Fibroblast of peridontal ligament (primary cell): ENCODE measurements around the gene HOXB3.
A peak's percentile ranks its signal among the peaks of the same experiment; 100 is the strongest.
"Not testable (repeated sequence)": the region's sequence is repeated elsewhere in the genome, so short reads cannot be mapped to it uniquely, and the experiment has no call there.

Source experiments
- DNase-seq: peaks from one replicate; pipeline ENCODE4 v3.0.0-alpha.2; 2010; ENCODE audit errors: extremely low read depth

Gene HOXB3

GRCh38 chr17:48545539-48545938 lies 44.5 kb downstream of the HOXB3 start:
- DNase-seq = no peak

- DNase-seq = no peak
Observed at GRCh38 chr17:48545022-48545375, 45.0 kb downstream of the HOXB3 start, which contains the start of gene HOXB2. HOXB2 (minus strand) TSS chr17:48545109; CDS start chr17:48544911, 198 bp downstream.

DNA sequence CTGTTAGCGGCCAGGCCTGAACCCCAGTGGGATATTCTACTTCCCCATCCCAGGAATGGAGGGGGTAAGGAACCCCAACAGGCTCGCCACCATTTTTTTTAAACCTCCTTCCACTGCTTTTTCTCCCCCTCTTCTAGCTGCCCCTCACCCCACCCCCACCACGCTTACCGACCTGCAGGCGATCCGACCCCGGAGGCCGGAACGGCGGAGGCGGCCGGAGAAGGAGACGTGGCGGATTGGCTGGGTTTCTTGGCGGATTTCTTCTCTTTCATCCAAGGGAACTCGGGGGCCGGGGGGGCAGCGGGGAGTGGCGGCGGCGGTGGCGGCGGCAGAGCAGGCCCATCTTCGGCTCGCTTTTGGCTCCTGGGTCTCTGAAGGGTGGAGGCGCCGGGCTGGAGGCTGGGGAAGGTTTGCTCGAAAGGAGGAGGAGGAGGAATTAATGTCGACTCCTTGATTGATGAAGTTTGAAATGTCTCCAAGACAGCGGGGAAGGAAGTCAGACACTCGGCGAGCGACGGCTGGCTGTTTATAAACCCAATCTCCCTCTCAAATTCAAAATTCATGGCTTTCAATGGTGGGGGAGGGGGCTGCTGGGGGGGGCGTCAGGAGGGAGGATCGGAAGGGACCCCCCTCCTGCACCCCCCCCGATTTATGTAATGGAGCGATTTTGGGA lies 45.6 kb downstream of the HOXB3 start:
- DNase-seq = no peak

GRCh38 chr17:48543854-48544348 lies 46.1 kb downstream of the HOXB3 start:
- no peak for DNase-seq

GRCh38 chr17:48543107-48543853 lies 46.8 kb downstream of the HOXB3 start:
- peak; percentile 6 for DNase-seq

DNA sequence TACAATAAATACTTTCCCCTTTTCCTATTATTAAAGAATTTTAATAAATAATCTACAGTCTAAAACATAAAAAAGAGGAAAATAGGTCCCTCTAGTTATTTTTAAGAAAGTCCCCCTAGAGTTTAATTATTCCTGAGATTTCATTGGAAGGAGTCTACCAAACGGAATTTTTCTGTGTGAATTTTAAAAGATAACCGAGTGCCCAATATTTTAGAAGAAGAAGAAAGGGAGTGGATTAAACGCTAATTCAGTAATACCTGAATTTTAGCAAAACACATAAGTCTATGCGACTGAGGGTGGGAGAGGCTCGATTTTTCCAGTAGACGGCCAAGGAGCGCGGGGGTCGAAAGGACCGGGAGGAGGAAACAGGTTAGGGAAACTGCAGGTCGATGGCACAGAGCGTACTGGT lies 47.3 kb downstream of the HOXB3 start:
- DNase-seq = no peak

GRCh38 chr17:48542114-48542656 lies 47.9 kb downstream of the HOXB3 start:
- DNase-seq = no peak

DNA sequence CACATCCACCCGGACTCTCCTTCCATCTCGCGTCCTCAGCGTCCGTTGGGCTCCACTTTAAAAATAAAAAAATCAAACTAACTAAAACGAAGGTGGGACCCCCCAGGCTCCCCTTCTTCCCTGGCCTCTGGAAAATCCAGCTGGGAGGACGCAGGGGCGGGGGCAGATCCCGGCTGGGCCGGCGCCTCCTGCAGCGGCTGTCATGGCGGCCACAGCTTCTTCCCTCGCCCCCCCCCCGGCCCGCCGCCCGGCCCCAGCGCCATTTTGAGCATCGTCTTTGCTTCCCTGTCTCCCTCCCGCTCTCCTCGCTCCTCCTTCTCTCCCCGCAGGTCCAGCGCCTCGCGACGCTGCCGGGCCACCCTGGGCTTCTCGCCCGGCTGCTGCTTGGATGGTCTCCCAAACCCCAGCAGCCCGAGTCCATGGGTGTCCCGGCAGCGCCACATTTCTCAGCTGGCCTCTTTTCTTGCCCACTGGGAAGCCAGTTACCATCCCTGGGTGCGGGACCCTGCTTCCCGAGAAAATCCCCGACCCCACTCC lies 48.4 kb downstream of the HOXB3 start:
- no peak for DNase-seq

GRCh38 chr17:48541036-48541576 lies 48.9 kb downstream of the HOXB3 start:
- no peak for DNase-seq

DNA sequence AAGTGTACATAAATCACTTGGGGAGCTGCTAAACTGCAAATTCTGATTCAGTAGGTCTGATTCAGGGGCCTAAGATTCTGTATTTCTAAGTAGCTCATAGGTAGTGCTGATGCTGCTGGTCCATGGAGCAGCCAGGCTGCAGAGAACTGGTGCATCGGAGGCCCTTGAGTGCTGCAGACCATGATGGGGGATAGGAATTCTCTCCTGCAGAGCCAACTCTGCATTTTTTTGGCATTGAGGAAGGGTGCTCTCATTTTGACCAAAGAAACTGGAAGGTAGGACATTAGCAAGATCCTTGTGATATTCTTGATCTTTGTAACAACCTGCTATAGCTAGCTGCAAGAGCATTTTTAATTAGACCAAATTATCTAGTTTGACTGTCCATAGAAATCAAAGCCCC lies 49.8 kb downstream of the HOXB3 start:
- no peak for DNase-seq

DNA sequence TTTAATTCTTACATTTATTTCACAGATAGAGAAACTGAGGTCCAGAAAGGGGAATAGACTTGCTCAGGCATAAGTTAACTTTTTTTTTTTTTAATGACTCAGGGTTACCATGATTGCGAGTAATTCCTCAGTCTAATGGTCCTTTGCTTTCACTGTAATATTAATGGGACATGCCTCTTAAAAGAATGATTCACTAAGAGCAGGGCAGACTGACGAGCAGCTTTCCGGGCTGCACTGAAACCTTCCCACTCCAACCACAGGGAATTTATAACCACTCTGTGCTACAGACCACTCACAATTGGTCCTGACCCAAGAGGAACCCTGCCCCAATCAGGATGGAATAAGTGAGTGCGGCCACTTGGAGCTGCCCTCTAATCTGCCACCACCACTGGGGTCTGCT lies 50.9 kb downstream of the HOXB3 start:
- no peak for DNase-seq

GRCh38 chr17:48537316-48537715 lies 52.7 kb downstream of the HOXB3 start:
- no peak for DNase-seq

GRCh38 chr17:48535793-48536559 lies 54.1 kb downstream of the HOXB3 start:
- DNase-seq = not testable (repeated sequence)

GRCh38 chr17:48532261-48532660 lies 57.8 kb downstream of the HOXB3 start:
- no peak for DNase-seq

DNA sequence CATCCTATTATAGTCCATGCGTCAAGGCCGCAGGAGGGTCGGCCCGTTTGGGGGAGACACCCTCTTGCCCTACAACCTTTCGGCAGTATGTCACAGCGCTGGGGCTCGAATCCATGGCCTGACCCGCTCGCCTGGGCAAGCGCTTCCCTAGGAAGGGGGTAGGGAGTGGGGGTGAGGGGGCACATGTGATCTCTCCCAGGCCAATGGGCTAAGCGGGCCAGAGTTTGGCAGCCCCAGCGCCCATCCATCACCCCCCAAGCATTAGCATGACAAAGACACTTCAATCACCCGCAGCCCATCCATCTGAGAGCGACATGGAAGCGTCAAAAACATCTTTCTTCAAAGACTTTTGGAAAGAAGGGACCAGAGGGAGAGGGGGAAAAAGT lies 59.2 kb downstream of the HOXB3 start, which contains the start of gene HOXB1:
HOXB1 (minus strand) TSS at position 125 of the 386 bp plus-strand sequence; CDS start at position 18, 107 bp downstream.
- no peak for DNase-seq

- DNase-seq = no peak
Observed at GRCh38 chr17:48530208-48530886, 59.7 kb downstream of the HOXB3 start.

- DNase-seq = no peak
Observed at GRCh38 chr17:48529683-48530009, 60.4 kb downstream of the HOXB3 start.

- DNase-seq = no peak
Observed at GRCh38 chr17:48528936-48529682, 60.9 kb downstream of the HOXB3 start.

- no peak for DNase-seq
Observed at GRCh38 chr17:48528153-48528935, 61.7 kb downstream of the HOXB3 start.

DNA sequence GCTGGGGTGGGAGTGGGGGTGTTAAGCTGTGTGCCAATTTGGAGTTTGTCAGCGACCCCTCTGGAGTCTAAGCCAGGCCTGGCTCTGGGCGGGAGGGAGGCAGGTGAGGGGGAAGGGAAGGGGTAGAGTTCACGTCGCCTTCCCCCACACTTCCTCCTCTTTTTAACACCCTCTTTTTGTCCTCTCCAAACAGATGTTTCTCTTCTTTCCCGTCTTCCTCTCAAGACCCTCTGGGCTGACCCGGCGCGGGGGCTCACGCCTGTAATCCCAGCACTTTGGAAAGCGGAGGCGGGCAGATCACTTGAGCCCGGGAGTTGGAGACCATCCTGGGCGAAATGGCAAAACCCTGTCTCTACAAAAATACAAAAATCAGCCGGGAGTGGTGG lies 62.5 kb downstream of the HOXB3 start:
- DNase-seq = no peak
